ENCODE data around the gene PINLYP. TPM values are rescaled to one million over a fixed set of nuclear protein-coding genes. Genes with fewer than 3 reads are reported as not detected.
A peak's percentile ranks its signal among the peaks of the same experiment; 100 is the strongest.

Gene PINLYP
- total and polyA plus RNA-seq, 2 donors (not counting 3 experiments of a cell fraction or from before 2014, with no cell fraction given): 5.5 TPM

GRCh38 chr19:43595999-43596841, 20.6 kb downstream of the PINLYP start, which contains the start of the genes IRGQ and ZNF576:
IRGQ (minus strand) TSS chr19:43596134; CDS start chr19:43595338, 796 bp downstream.
ZNF576 (plus strand) TSS chr19:43596595; CDS start chr19:43597109, 514 bp downstream.
- Histone ChIP-seq H3K36me3 (ENCODE audit: control insufficient read depth in 2 of 2, extremely low read depth in 1 of 2, insufficient read depth in 2 of 2, low read length in 2 of 2) (peaks cover 12 to 26% of the 10 kb centered on the region in 2 experiments), H3K9me3 (replicated peaks; ENCODE audit: control insufficient read depth, insufficient read depth, low read length) (no peaks in the 10 kb centered on the region), H3K4me3 (replicated peaks in 1 of 3; ENCODE audit: insufficient read depth in 1 of 3, low read depth in 1 of 3, low read length in 3 of 3) (peak within 1 kb of the TSS; percentile 69 to 89 (median 74)), H2AFZ (ENCODE audit: low read depth, low read length) (peak within 1 kb of the TSS; percentile 66), H3K27me3 (ENCODE audit: control insufficient read depth in 2 of 2, insufficient read depth in 2 of 2, low read length in 2 of 2) (no peaks in the 10 kb centered on the region), H3K9me1 (replicated peaks; ENCODE audit: control insufficient read depth, extremely low read depth, insufficient read depth, low read length) (no peaks in the 10 kb centered on the region), H3K4me2 (ENCODE audit: insufficient read depth, low read length) (peak within 1 kb of the TSS; percentile 95), H4K20me1 (replicated peaks; ENCODE audit: control insufficient read depth, extremely low read depth, insufficient read depth, low read length) (no peaks in the 10 kb centered on the region), H3K27ac (ENCODE audit: insufficient read depth, low read depth, low read length) (peak within 1 kb of the TSS; percentile 96), H3K79me2 (ENCODE audit: control insufficient read depth, insufficient read depth, low read length) (peaks cover 40% of the 10 kb centered on the region), H3K9ac (replicated peaks; ENCODE audit: extremely low read depth, insufficient read depth, low read length) (peak within 1 kb of the TSS; percentile 98), H3K4me1 (ENCODE audit: control insufficient read depth, extremely low read depth, insufficient read depth, low read length) (peaks cover 24% of the 10 kb centered on the region)
- no TSS peak for BruUV-seq (replicated peaks)
- TF ChIP-seq POLR2A (IDR thresholded peaks at IDR 0.05; ENCODE audit: low read depth, low read length) (peak; percentile 81), FOS (IDR thresholded peaks at IDR 0.05; ENCODE audit: borderline replicate concordance, insufficient read depth, low read length) (no peak), MAX (IDR thresholded peaks at IDR 0.05; ENCODE audit: insufficient read depth, insufficient read length) (peak; percentile 65), POLR2AphosphoS5 (IDR thresholded peaks at IDR 0.05; ENCODE audit: insufficient read depth, low read depth, low read length) (peak; percentile 68), JUN (IDR thresholded peaks at IDR 0.05; ENCODE audit: borderline replicate concordance, insufficient read depth, insufficient read length, low read depth) (peak; percentile 62)
- POLR2A ChIA-PET: interaction anchor here (0.7 to 0.9 kb wide), 2 partner anchors 35 to 72 kb away, joined by 3 to 6 read pairs; no protein-coding TSS in a partner anchor
- FAIRE-seq (peak; percentile 100), DNase-seq (ENCODE audit: low read depth, low spot score) (peak; percentile 100)
- dilution Hi-C loops (cut with MboI; ENCODE audit: extremely low pct_ligation_motif_present, low sequenced_read_pairs) (no loop called here), intact Hi-C loops (cut with micrococcal nuclease) (loop anchor here (1.0 kb wide), 8 partner anchors 21 to 189 kb away; partner anchors contain the start of genes PINLYP, XRCC1, ZNF428 and ZNF575)
- CTCF ChIA-PET: interaction anchor here (0.6 to 5.7 kb wide), 15 partner anchors 11 to 213 kb away, joined by 3 to 158 read pairs (median 5); partner anchors contain the start of genes PINLYP, XRCC1 and ZNF575

Data from endothelial cell of umbilical vein (primary cell).